GM21528 (cell line): ENCODE data around the gene KCNQ1.
A peak's percentile ranks its signal among the peaks of the same experiment; 100 is the strongest.

Experiments
- ATAC-seq: cut with Tn5 transposase; IDR thresholded peaks from one replicate; pipeline ENCODE4 v1.9.1; 2021; ENCODE audit warnings: mild to moderate bottlenecking, moderate library complexity; ENCODE audit not compliant: unreplicated experiment, low FRiP score

The KCNQ1 gene

GRCh38 chr11:2586087-2586792, 141.4 kb downstream of the KCNQ1 start:
- no peak for ATAC-seq

- no peak for ATAC-seq
Measured at GRCh38 chr11:2586793-2587131, 142.0 kb downstream of the KCNQ1 start.

- no peak for ATAC-seq
Measured at GRCh38 chr11:2587132-2587930, 142.5 kb downstream of the KCNQ1 start.

- ATAC-seq, result no peak
Measured at GRCh38 chr11:2587976-2588748, 143.4 kb downstream of the KCNQ1 start.

GRCh38 chr11:2588809-2589537, 144.2 kb downstream of the KCNQ1 start:
- no peak for ATAC-seq

GRCh38 chr11:2589538-2589934, 144.7 kb downstream of the KCNQ1 start:
- no peak for ATAC-seq

GRCh38 chr11:2590131-2590964, 145.5 kb downstream of the KCNQ1 start:
- no peak for ATAC-seq

GRCh38 chr11:2590965-2591754, 146.4 kb downstream of the KCNQ1 start:
- no peak for ATAC-seq

- ATAC-seq, result no peak
Measured at GRCh38 chr11:2591805-2592204, 147.0 kb downstream of the KCNQ1 start.

- ATAC-seq, result no peak
Measured at GRCh38 chr11:2592559-2593392, 148.0 kb downstream of the KCNQ1 start.

GRCh38 chr11:2593393-2593950, 148.7 kb downstream of the KCNQ1 start:
- no peak for ATAC-seq

GRCh38 chr11:2594267-2594666, 149.5 kb downstream of the KCNQ1 start:
- no peak for ATAC-seq

- ATAC-seq, result no peak
Measured at GRCh38 chr11:2595204-2595603, 150.4 kb downstream of the KCNQ1 start.

GRCh38 chr11:2599561-2600189, 154.9 kb downstream of the KCNQ1 start:
- ATAC-seq, result no peak

- no peak for ATAC-seq
Measured at GRCh38 chr11:2609345-2609744, 164.5 kb downstream of the KCNQ1 start.

- ATAC-seq, result no peak
Measured at GRCh38 chr11:2612884-2613571, 168.2 kb downstream of the KCNQ1 start.

GRCh38 chr11:2621894-2622293, 177.1 kb downstream of the KCNQ1 start:
- ATAC-seq, result peak; percentile 83
